ENCODE measurements around the gene SENP6.

- TF ChIP-seq CTCF (IDR thresholded peaks at IDR 0.05; ENCODE audit: insufficient read depth, low read depth, low read length) (no peak), EZH2 (IDR thresholded peaks at IDR 0.05; ENCODE audit: insufficient read depth, low read length) (no peak)
Observed at GRCh38 chr6:75579951-75580350, 21.7 kb upstream of the SENP6 start.

Measured in astrocyte (in vitro differentiated cells and primary cell).